ENCODE data around the gene VPS35L.
"Not testable (repeated sequence)": the region's sequence is repeated elsewhere in the genome, so short reads cannot be mapped to it uniquely, and the experiment has no call there.

The VPS35L gene

GRCh38 chr16:19711643-19712042 lies 156.1 kb downstream of the VPS35L start:
- DNase-seq (ENCODE audit: low read depth in 2 of 2) = no peak

- no peak for DNase-seq (ENCODE audit: low read depth in 2 of 2)
These were observed 157.0 kb downstream of the VPS35L start for GRCh38 chr16:19712418-19713058.

- DNase-seq (ENCODE audit: low read depth in 2 of 2) = no peak
These were observed 158.2 kb downstream of the VPS35L start for GRCh38 chr16:19713697-19714096.

- DNase-seq (ENCODE audit: low read depth in 2 of 2) = no peak
These were observed 160.1 kb downstream of the VPS35L start for GRCh38 chr16:19715566-19715965.

- no peak for DNase-seq (ENCODE audit: low read depth in 2 of 2)
These were observed 160.7 kb downstream of the VPS35L start for GRCh38 chr16:19716183-19716582.

GRCh38 chr16:19716728-19717127 lies 161.2 kb downstream of the VPS35L start:
- DNase-seq (ENCODE audit: low read depth in 2 of 2) = not testable (repeated sequence)

- DNase-seq (ENCODE audit: low read depth in 2 of 2) = no peak
These were observed 161.8 kb downstream of the VPS35L start for GRCh38 chr16:19717314-19717713.

GRCh38 chr16:19717741-19718623 lies 162.5 kb downstream of the VPS35L start, which contains the start of the genes IQCK and KNOP1:
Gene IQCK, plus strand, starts transcription at chr16:19718271. Its CDS starts 36 bp downstream, at chr16:19718307.
Gene KNOP1, minus strand, starts transcription at chr16:19718227. Its CDS starts 3,192 bp downstream, at chr16:19715035.
- DNase-seq (ENCODE audit: low read depth in 2 of 2) = peak; percentile 74 to 76

- DNase-seq (ENCODE audit: low read depth in 2 of 2) = no peak
These were observed 163.1 kb downstream of the VPS35L start for GRCh38 chr16:19718624-19718965.

- DNase-seq (ENCODE audit: low read depth in 2 of 2) = no peak
These were observed 166.9 kb downstream of the VPS35L start for GRCh38 chr16:19722269-19722952.

- no peak for DNase-seq (ENCODE audit: low read depth in 2 of 2)
These were observed 167.5 kb downstream of the VPS35L start for GRCh38 chr16:19722981-19723380.

- no peak for DNase-seq (ENCODE audit: low read depth in 2 of 2)
These were observed 173.1 kb downstream of the VPS35L start for GRCh38 chr16:19728636-19728965.

- no peak for DNase-seq (ENCODE audit: low read depth in 2 of 2)
These were observed 178.0 kb downstream of the VPS35L start for GRCh38 chr16:19733551-19733950.

GRCh38 chr16:19735074-19735867 lies 179.8 kb downstream of the VPS35L start:
- DNase-seq (ENCODE audit: low read depth in 2 of 2) = no peak

- DNase-seq (ENCODE audit: low read depth in 2 of 2) = no peak
These were observed 182.0 kb downstream of the VPS35L start for GRCh38 chr16:19737306-19738038.

GRCh38 chr16:19741354-19741753 lies 185.9 kb downstream of the VPS35L start:
- no peak for DNase-seq (ENCODE audit: low read depth in 2 of 2)

- no peak for DNase-seq (ENCODE audit: low read depth in 2 of 2)
These were observed 188.3 kb downstream of the VPS35L start for GRCh38 chr16:19743816-19744159.

- DNase-seq (ENCODE audit: low read depth in 2 of 2) = no peak
These were observed 189.2 kb downstream of the VPS35L start for GRCh38 chr16:19744670-19745069.

- DNase-seq (ENCODE audit: low read depth in 2 of 2) = no peak
These were observed 189.9 kb downstream of the VPS35L start for GRCh38 chr16:19745286-19746010.

- no peak for DNase-seq (ENCODE audit: low read depth in 2 of 2)
These were observed 191.1 kb downstream of the VPS35L start for GRCh38 chr16:19746561-19746960.
